Measurements from ENCODE around the gene IL3. TPM values are rescaled to one million over a fixed set of nuclear protein-coding genes. Genes with fewer than 3 reads are reported as not detected.

Gene IL3
- total RNA-seq, 4 donors from 2014 or later = not detected

GRCh38 chr5:132063090-132063911 lies 2.8 kb downstream of the IL3 start:
- TF ChIP-seq POLR2A (IDR thresholded peaks at IDR 0.05) (no peak), CTCF (IDR thresholded peaks at IDR 0.05) (peak; percentile 86 to 99 (median 90))
- WGBS, 2 donors = 29 to 30% methylated on average over 9 of the region's 9 CpGs

GRCh38 chr5:132064140-132064539 lies 3.7 kb downstream of the IL3 start:
- H3K27ac ChIP-seq = no peak overlapping the region
- H3K27me3 ChIP-seq = no peaks in the 10 kb centered on the region
- intact Hi-C loops (cut with DNase I) = no loop called here
- TF ChIP-seq POLR2A (IDR thresholded peaks at IDR 0.05) = no peak
- TF ChIP-seq CTCF (IDR thresholded peaks at IDR 0.05) = no peak
- 0 to 67% methylated on average over 1 to 2 of the region's 5 CpGs for WGBS, 2 donors
- no peak for DNase-seq
- no peaks in the 10 kb centered on the region for H3K36me3 ChIP-seq
- no peaks in the 10 kb centered on the region for H3K9me3 ChIP-seq
- no peaks in the 10 kb centered on the region for H3K4me1 ChIP-seq
- no peak overlapping the region for H3K4me3 ChIP-seq

More at GRCh38 chr5:132063090-132063911, 2.8 kb downstream of the IL3 start:
- Histone ChIP-seq H3K27ac (no peak overlapping the region), H3K4me1 (no peaks in the 10 kb centered on the region), H3K4me3 (no peak overlapping the region), H3K9me3 (no peaks in the 10 kb centered on the region), H3K36me3 (no peaks in the 10 kb centered on the region), H3K27me3 (no peaks in the 10 kb centered on the region)
- intact Hi-C loops (cut with DNase I) = no loop called here
- no peak for DNase-seq

- no peak for TF ChIP-seq POLR2A (IDR thresholded peaks at IDR 0.05)
- TF ChIP-seq CTCF (IDR thresholded peaks at IDR 0.05) = peak; percentile 68 to 93 (median 80)
- intact Hi-C loops (cut with DNase I) = no loop called here
These were observed 4.4 kb downstream of the IL3 start for GRCh38 chr5:132064738-132065331.

GRCh38 chr5:132065351-132065937 lies 5.0 kb downstream of the IL3 start:
- 38 to 69% methylated on average over 2 to 4 of the region's 4 CpGs for WGBS, 2 donors
- Histone ChIP-seq H3K9me3 (no peaks in the 10 kb centered on the region), H3K4me3 (no peak overlapping the region), H3K36me3 (no peaks in the 10 kb centered on the region), H3K4me1 (no peaks in the 10 kb centered on the region), H3K27me3 (no peaks in the 10 kb centered on the region), H3K27ac (no peak overlapping the region)
- intact Hi-C loops (cut with DNase I) = no loop called here
- TF ChIP-seq CTCF (IDR thresholded peaks at IDR 0.05) (peak in 5 of 6 experiments; percentile 20 to 59 (median 40)), POLR2A (IDR thresholded peaks at IDR 0.05) (no peak)
- no peak for DNase-seq

More at GRCh38 chr5:132064738-132065331, 4.4 kb downstream of the IL3 start:
- Histone ChIP-seq H3K4me3 (no peak overlapping the region), H3K27ac (no peak overlapping the region), H3K27me3 (no peaks in the 10 kb centered on the region), H3K36me3 (no peaks in the 10 kb centered on the region), H3K9me3 (no peaks in the 10 kb centered on the region), H3K4me1 (no peaks in the 10 kb centered on the region)
- WGBS, 2 donors = 57 to 77% methylated on average over 3 to 9 of the region's 11 CpGs
- DNase-seq = no peak
